Activated naive CD4-positive, alpha-beta T cell treated with anti-CD3 and anti-CD28 coated beads, Interleukin-2, amount 10 ng/mL, durations not matched to agents 7 days and 5 days (primary cell): ENCODE results near the gene ANKRD11.

ENCODE experiments used
- CTCF ChIA-PET: fragments of 350-600 bp; sonication (Branson Sonifier 250); formaldehyde crosslinking; loops from one replicate; lab custom pipeline; 2021; ENCODE audit warnings: antibody characterized with exemption; lab: Charles Lee
- DNase-seq: peaks from one replicate; pipeline ENCODE4 v3.0.0-alpha.2; 2020
- H3K27ac Mint-ChIP-seq: one replicate; pipeline ENCODE4 v1.8.0; 2021; ENCODE audit warnings: mild to moderate bottlenecking, moderate library complexity, mixed read lengths
- H3K27me3 Mint-ChIP-seq: one replicate; pipeline ENCODE4 v1.8.0; 2021; ENCODE audit warnings: mild to moderate bottlenecking, mixed read lengths
- H3K36me3 Mint-ChIP-seq: one replicate; pipeline ENCODE4 v1.8.0; 2021; ENCODE audit warnings: mixed read lengths
- H3K4me1 Mint-ChIP-seq: one replicate; pipeline ENCODE4 v1.8.0; 2021; ENCODE audit warnings: mixed read lengths
- H3K4me3 Mint-ChIP-seq: one replicate; pipeline ENCODE4 v1.8.0; 2021; ENCODE audit warnings: mild to moderate bottlenecking, moderate library complexity, mixed read lengths
- H3K9me3 Mint-ChIP-seq: one replicate; pipeline ENCODE4 v1.8.0; 2021; ENCODE audit warnings: mixed read lengths

ANKRD11 gene

GRCh38 chr16:89352091-89352681 is 138.2 kb downstream of the ANKRD11 start:
- H3K9me3 Mint-ChIP-seq = no peaks in the 10 kb centered on the region
- H3K4me1 Mint-ChIP-seq = peaks cover 71% of the 10 kb centered on the region
- DNase-seq = no peak
- peaks cover 31% of the 10 kb centered on the region for H3K36me3 Mint-ChIP-seq
- H3K4me3 Mint-ChIP-seq = no peak overlapping the region
- no peaks in the 10 kb centered on the region for H3K27me3 Mint-ChIP-seq
- no peak overlapping the region for H3K27ac Mint-ChIP-seq
- CTCF ChIA-PET = interaction anchor here (1.2 kb wide), 1 partner anchor 13 kb away, joined by 3 read pairs; no protein-coding TSS in a partner anchor

DNA sequence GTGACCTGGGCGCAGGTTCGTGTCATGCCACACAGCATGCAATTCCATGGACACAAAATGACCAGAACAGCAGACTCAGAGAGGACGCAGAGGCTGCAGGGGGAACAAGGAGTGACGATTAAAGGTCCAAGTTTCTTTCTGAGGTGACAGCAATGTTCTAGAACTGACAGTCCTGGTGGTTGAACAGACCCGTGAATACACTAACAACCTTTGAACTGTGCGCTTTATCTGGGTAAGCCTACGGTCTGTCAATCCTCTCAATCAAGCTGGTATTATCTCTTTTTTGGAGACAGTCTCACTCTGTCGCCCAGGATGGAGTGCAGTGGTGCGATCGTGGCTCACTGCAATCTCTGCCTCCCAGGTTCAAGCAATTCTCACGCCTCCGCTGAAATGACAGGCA is 138.7 kb downstream of the ANKRD11 start:
- Mint-ChIP-seq H3K4me1 (peaks cover 71% of the 10 kb centered on the region), H3K36me3 (peaks cover 30% of the 10 kb centered on the region), H3K4me3 (no peak overlapping the region), H3K27ac (no peak overlapping the region), H3K9me3 (no peaks in the 10 kb centered on the region), H3K27me3 (no peaks in the 10 kb centered on the region)
- DNase-seq = no peak
- CTCF ChIA-PET = no interaction called here

DNA sequence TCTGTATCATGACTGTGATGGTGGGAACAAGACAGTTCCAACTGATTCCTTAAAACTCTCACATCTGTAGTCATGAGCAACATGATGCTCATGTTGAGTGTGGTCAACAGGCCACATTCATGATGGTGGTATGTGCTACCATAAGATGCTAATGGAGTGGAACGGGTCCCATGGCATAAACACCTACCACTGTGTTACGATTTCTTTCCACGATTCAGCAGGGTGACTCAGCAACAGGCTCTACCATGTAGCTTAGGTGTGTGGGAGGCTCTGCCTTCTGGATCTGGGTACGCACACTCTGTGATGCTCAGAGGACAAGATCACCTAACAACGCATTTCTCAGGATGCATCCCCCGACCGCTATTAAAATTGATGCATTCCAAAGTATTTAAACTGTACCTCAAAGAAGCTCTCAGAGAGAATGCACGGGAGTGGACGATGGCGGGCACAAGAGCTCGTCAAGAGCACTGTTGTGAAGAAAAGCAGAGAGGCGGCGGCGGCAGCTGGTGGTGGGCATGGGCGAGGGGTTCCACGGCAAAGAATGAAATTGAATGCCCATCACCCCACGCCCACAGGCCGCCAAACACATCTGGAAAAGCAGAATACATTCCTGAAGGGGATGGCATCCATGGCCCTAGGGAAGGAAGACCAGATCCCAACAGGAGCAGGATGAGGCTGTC is 139.5 kb downstream of the ANKRD11 start:
- Mint-ChIP-seq H3K4me1 (peaks cover 72% of the 10 kb centered on the region), H3K4me3 (no peak overlapping the region), H3K36me3 (peaks cover 33% of the 10 kb centered on the region), H3K27me3 (no peaks in the 10 kb centered on the region), H3K9me3 (no peaks in the 10 kb centered on the region), H3K27ac (peak overlapping the region; percentile 51)
- DNase-seq = no peak
- CTCF ChIA-PET = no interaction called here

DNA sequence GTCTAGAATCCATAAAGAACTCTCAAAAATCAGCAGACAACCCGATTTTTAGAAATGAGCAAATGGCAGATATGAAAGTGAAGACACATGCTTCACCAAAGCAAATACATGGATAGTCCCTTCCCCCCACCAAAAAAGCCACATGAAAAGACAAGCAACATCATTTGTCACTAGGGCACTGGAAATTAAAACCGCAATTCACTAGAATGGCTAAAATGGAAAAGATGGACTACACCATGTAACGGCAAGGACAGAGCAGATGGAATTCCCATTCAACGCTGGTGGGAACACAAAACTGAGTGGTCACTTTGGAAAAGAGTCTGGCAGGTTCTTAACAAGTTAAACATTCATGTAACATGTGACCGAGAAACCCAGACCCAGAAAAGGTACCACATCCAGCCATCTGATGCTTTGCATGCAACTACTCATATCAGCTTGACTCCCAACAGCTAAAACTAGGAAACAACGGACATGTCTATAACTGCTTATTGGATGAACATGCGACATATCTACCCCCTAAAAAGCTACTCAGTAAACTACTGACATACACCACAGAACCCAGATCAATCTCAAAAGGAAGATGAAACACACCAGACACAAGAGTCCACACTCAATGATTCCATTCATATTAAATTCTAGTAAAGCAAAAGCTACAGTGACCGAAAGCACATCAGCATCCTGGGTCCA is 140.3 kb downstream of the ANKRD11 start:
- Mint-ChIP-seq H3K36me3 (peaks cover 33% of the 10 kb centered on the region), H3K4me1 (peaks cover 69% of the 10 kb centered on the region), H3K27me3 (no peaks in the 10 kb centered on the region), H3K4me3 (no peak overlapping the region), H3K27ac (peak overlapping the region; percentile 53), H3K9me3 (no peaks in the 10 kb centered on the region)
- CTCF ChIA-PET = interaction anchor here (1.1 kb wide), 1 partner anchor 15 kb away, joined by 4 read pairs; no protein-coding TSS in a partner anchor
- DNase-seq = no peak

GRCh38 chr16:89347807-89348206 is 142.6 kb downstream of the ANKRD11 start:
- no peaks in the 10 kb centered on the region for H3K27me3 Mint-ChIP-seq
- no peak overlapping the region for H3K4me3 Mint-ChIP-seq
- H3K27ac Mint-ChIP-seq = no peak overlapping the region
- CTCF ChIA-PET = no interaction called here
- no peaks in the 10 kb centered on the region for H3K9me3 Mint-ChIP-seq
- peaks cover 29% of the 10 kb centered on the region for H3K36me3 Mint-ChIP-seq
- H3K4me1 Mint-ChIP-seq = peaks cover 60% of the 10 kb centered on the region
- DNase-seq = no peak

GRCh38 chr16:89346869-89347268 is 143.5 kb downstream of the ANKRD11 start:
- Mint-ChIP-seq H3K27ac (no peak overlapping the region), H3K4me1 (peaks cover 63% of the 10 kb centered on the region), H3K9me3 (no peaks in the 10 kb centered on the region), H3K27me3 (no peaks in the 10 kb centered on the region), H3K4me3 (no peak overlapping the region), H3K36me3 (peaks cover 32% of the 10 kb centered on the region)
- DNase-seq = no peak
- CTCF ChIA-PET = no interaction called here

- Mint-ChIP-seq H3K36me3 (peaks cover 23% of the 10 kb centered on the region), H3K27ac (peak overlapping the region; percentile 16)
These were observed 144.7 kb downstream of the ANKRD11 start for GRCh38 chr16:89345642-89346150.

DNA sequence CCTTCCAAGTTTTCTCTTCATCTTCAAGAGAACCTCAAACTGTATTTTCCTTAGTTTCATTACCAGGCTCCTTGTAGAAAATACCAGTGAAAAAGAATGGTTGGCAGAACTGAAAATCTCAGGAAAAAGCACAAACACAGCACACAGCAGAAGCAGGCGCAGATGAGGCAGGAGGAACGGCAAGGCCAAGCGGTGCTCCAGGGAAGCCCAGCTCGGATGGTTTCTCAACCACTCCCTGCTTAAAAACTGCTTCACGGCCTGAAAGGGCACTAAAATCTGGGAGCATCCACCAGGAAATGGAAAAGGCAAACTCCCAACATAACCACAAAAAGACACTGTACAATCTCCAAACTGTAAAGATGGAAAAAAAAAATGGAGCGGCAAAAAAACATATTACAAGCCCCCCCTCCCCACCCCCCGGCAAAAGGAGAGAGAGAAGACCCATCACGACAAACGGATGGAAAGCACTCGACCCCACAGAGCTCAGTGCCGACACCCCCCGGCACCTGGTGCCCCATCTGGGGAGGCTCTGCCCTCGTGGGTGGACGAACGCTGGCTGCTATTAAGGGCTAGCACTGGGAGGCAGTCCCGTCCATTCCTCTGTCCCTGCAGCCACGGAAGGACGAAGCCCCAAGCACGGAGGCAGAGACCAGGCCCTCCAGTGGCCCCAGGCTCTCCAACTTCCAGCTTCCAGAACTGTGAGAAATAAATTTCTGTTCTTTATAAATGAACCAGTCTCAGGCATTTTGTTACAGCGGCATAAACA is 145.3 kb downstream of the ANKRD11 start:
- CTCF ChIA-PET = no interaction called here
- peaks cover 60% of the 10 kb centered on the region for H3K4me1 Mint-ChIP-seq
- no peak overlapping the region for H3K4me3 Mint-ChIP-seq

More at GRCh38 chr16:89345642-89346150, 144.7 kb downstream of the ANKRD11 start:
- H3K4me3 Mint-ChIP-seq = no peak overlapping the region
- no peaks in the 10 kb centered on the region for H3K9me3 Mint-ChIP-seq
- CTCF ChIA-PET = no interaction called here
- DNase-seq = no peak
- no peaks in the 10 kb centered on the region for H3K27me3 Mint-ChIP-seq
- H3K4me1 Mint-ChIP-seq = peaks cover 64% of the 10 kb centered on the region

GRCh38 chr16:89344458-89344834 is 145.9 kb downstream of the ANKRD11 start:
- Mint-ChIP-seq H3K27me3 (no peaks in the 10 kb centered on the region), H3K4me3 (no peak overlapping the region), H3K27ac (no peak overlapping the region), H3K4me1 (peaks cover 57% of the 10 kb centered on the region), H3K9me3 (no peaks in the 10 kb centered on the region), H3K36me3 (peaks cover 17% of the 10 kb centered on the region)
- no peak for DNase-seq
- CTCF ChIA-PET = no interaction called here

More for the DNA sequence above, 145.3 kb downstream of the ANKRD11 start:
- H3K36me3 Mint-ChIP-seq = peaks cover 18% of the 10 kb centered on the region
- no peaks in the 10 kb centered on the region for H3K9me3 Mint-ChIP-seq
- H3K27ac Mint-ChIP-seq = no peak overlapping the region
- DNase-seq = no peak
- H3K27me3 Mint-ChIP-seq = no peaks in the 10 kb centered on the region

GRCh38 chr16:89343501-89344457 is 146.6 kb downstream of the ANKRD11 start:
- H3K9me3 Mint-ChIP-seq = no peaks in the 10 kb centered on the region
- H3K4me3 Mint-ChIP-seq = no peak overlapping the region
- DNase-seq = no peak
- CTCF ChIA-PET = no interaction called here
- no peaks in the 10 kb centered on the region for H3K27me3 Mint-ChIP-seq
- H3K36me3 Mint-ChIP-seq = peaks cover 19% of the 10 kb centered on the region
- peaks cover 57% of the 10 kb centered on the region for H3K4me1 Mint-ChIP-seq
- no peak overlapping the region for H3K27ac Mint-ChIP-seq

GRCh38 chr16:89341697-89342694 is 148.4 kb downstream of the ANKRD11 start:
- no peak for DNase-seq
- H3K27ac Mint-ChIP-seq = peak overlapping the region; percentile 61
- CTCF ChIA-PET = no interaction called here
- no peak overlapping the region for H3K4me3 Mint-ChIP-seq
- no peaks in the 10 kb centered on the region for H3K27me3 Mint-ChIP-seq
- peaks cover 47% of the 10 kb centered on the region for H3K4me1 Mint-ChIP-seq
- no peaks in the 10 kb centered on the region for H3K9me3 Mint-ChIP-seq
- H3K36me3 Mint-ChIP-seq = peaks cover 19% of the 10 kb centered on the region

GRCh38 chr16:89341279-89341678 is 149.1 kb downstream of the ANKRD11 start:
- DNase-seq = no peak
- Mint-ChIP-seq H3K9me3 (no peaks in the 10 kb centered on the region), H3K27me3 (no peaks in the 10 kb centered on the region), H3K4me3 (no peak overlapping the region), H3K27ac (peak overlapping the region; percentile 37), H3K4me1 (peaks cover 40% of the 10 kb centered on the region), H3K36me3 (peaks cover 13% of the 10 kb centered on the region)
- CTCF ChIA-PET = interaction anchor here (1.1 kb wide), 1 partner anchor 52 kb away, joined by 3 read pairs; no protein-coding TSS in a partner anchor
